K562 (cell line): ENCODE results near the gene PDE8B.

ENCODE experiments used
- CHD2 ChIP-seq: IDR thresholded peaks from 2 replicates; pipeline ENCODE4 v1.6.1; 2011; ENCODE audit warnings: low read depth, low read length
- REST ChIP-seq, 2 experiments: fragments of 450-650 bp; formaldehyde crosslinking in 1 of 2; IDR thresholded peaks; 2 replicates each; pipeline versions ENCODE4 v1.4.0 to v1.6.1; 2014 to 2020; ENCODE audit warnings: mild to moderate bottlenecking in 2 of 2, borderline replicate concordance in 1 of 2, low read depth in 1 of 2

GRCh38 chr5:77402796-77403195 is 192.3 kb downstream of the PDE8B start:
- no peak for TF ChIP-seq CHD2
- no peak for TF ChIP-seq REST (IDR thresholded peaks at IDR 0.05; ENCODE audit: borderline replicate concordance)
- no peak for TF ChIP-seq REST (CRISPR knock-in tag; IDR thresholded peaks at IDR 0.05; ENCODE audit: low read depth)
